HCT116 (cell line): ENCODE measurements around the gene HERC3. TPM values are rescaled to one million over a fixed set of nuclear protein-coding genes. Genes with fewer than 3 reads are reported as not detected.

Experiments
- ATAC-seq: fragments of 200-7000 bp; cut with Tn5 transposase; 2 replicates; pipeline ENCODE4 v1.9.1; 2020; ENCODE audit warnings: mild to moderate bottlenecking, moderate library complexity
- BruUV-seq: library from RNA; stranded (reverse); fragments of 400-500 nt; replicated peaks from 2 replicates; lab custom pipeline; 2021; lab: Mats Ljungman, UMichigan
- CTCF ChIA-PET: fragments of 300-600 bp; sonication (Branson Sonifier 250); formaldehyde crosslinking; loops from one replicate; lab custom pipeline; 2021; ENCODE audit warnings: antibody characterized with exemption; lab: Charles Lee
- POLR2A ChIA-PET: fragments of 300-600, 350-600 bp; sonication (Branson Sonifier 250); formaldehyde crosslinking; loops from one replicate; lab custom pipeline; 2021; ENCODE audit warnings: antibody characterized with exemption; lab: Charles Lee
- RAD21 ChIA-PET, 2 experiments: fragments of 300-600 bp; sonication (Branson Sonifier 250); formaldehyde crosslinking; loops; one replicate each; lab custom pipeline; 2023; ENCODE audit warnings: low total read pairs in 2 of 2; ENCODE audit not compliant: uncharacterized antibody in 2 of 2, unreplicated experiment in 2 of 2, low non-redundant PET in 1 of 2; lab: Charles Lee
- DNase-seq: peaks from one replicate; pipeline ENCODE4 v3.0.0-alpha.2; 2010; ENCODE audit warnings: low read depth, low spot score
- H2AFZ ChIP-seq: fragments of 200-600 bp; shearing (Covaris generic), sonication (generic); 2 replicates; pipeline ENCODE4 v1.6.1; 2017; ENCODE audit warnings: low read depth, mixed run types, mixed read lengths, antibody characterized with exemption, low read length; ENCODE audit not compliant: poor library complexity, severe bottlenecking
- H3K27ac ChIP-seq: 2 replicates; pipeline ENCODE4 v1.5.1; 2012; ENCODE audit warnings: low read depth, low read length
- H3K27me3 ChIP-seq: fragments of 200-600 bp; sonication (generic); 2 replicates; pipeline ENCODE4 v1.6.1; 2016; ENCODE audit warnings: mixed run types, low read length, mixed read lengths; ENCODE audit not compliant: insufficient read depth
- H3K36me3 ChIP-seq, 2 experiments: fragments of 200-500 bp in 1 of 2; fragments of 200-600 bp in 1 of 2; sonication (Bioruptor generic) in 1 of 2; sonication (generic) in 1 of 2; 2 replicates each; pipeline versions ENCODE4 v1.5.1 to v1.6.1; 2014 to 2016; ENCODE audit warnings: low read length in 2 of 2, inconsistent platforms in 1 of 2, mixed read lengths in 1 of 2, mixed run types in 1 of 2; ENCODE audit not compliant: insufficient read depth in 2 of 2, control insufficient read depth in 1 of 2
- H3K4me1 ChIP-seq, 2 experiments: fragments of 200-600 bp in 1 of 2; sonication (generic) in 1 of 2; 2 replicates each; pipeline versions ENCODE4 v1.5.1 to v1.6.1; 2012 to 2017; ENCODE audit warnings: low read length in 2 of 2, inconsistent platforms in 1 of 2, mild to moderate bottlenecking in 1 of 2, mixed read lengths in 1 of 2, mixed run types in 1 of 2, moderate library complexity in 1 of 2; ENCODE audit not compliant: insufficient read depth in 2 of 2, control insufficient read depth in 1 of 2
- H3K4me2 ChIP-seq: fragments of 200-600 bp; sonication (generic); 2 replicates; pipeline ENCODE4 v1.6.1; 2017; ENCODE audit warnings: mixed run types, low read length, mixed read lengths
- H3K4me3 ChIP-seq, 2 experiments: fragments of 200-600 bp in 1 of 2; sonication (generic) in 1 of 2; replicated peaks in 1 of 2; 2 replicates each; pipeline ENCODE4 v1.5.1; 2011 to 2016; ENCODE audit warnings: low read length in 2 of 2, control low read depth in 1 of 2, low read depth in 1 of 2, mild to moderate bottlenecking in 1 of 2, mixed read lengths in 1 of 2, mixed run types in 1 of 2
- H3K79me2 ChIP-seq: fragments of 200-600 bp; sonication (generic); 2 replicates; pipeline ENCODE4 v1.6.1; 2017; ENCODE audit warnings: mild to moderate bottlenecking, mixed run types, low read length, moderate library complexity, mixed read lengths; ENCODE audit not compliant: insufficient read depth
- H3K9ac ChIP-seq: fragments of 200-600 bp; sonication (generic); 2 replicates; pipeline ENCODE4 v1.6.1; 2016; ENCODE audit warnings: low read length, mixed read lengths
- H3K9me2 ChIP-seq: fragments of 200-600 bp; sonication (generic), shearing (Covaris generic); 2 replicates; pipeline ENCODE4 v1.6.1; 2017; ENCODE audit warnings: mixed run types, mild to moderate bottlenecking, moderate library complexity; ENCODE audit not compliant: insufficient read depth
- H3K9me3 ChIP-seq, 2 experiments: fragments of 200-500 bp in 1 of 2; fragments of 200-600 bp in 1 of 2; sonication (Bioruptor generic) in 1 of 2; sonication (generic) in 1 of 2; 2 replicates each; pipeline ENCODE4 v1.6.1; 2014 to 2017; ENCODE audit warnings: low read length in 2 of 2, mixed read lengths in 2 of 2, inconsistent platforms in 1 of 2, low read depth in 1 of 2, mild to moderate bottlenecking in 1 of 2, mixed run types in 1 of 2, moderate library complexity in 1 of 2; ENCODE audit not compliant: control insufficient read depth in 1 of 2, insufficient read depth in 1 of 2
- H4K20me1 ChIP-seq: fragments of 200-600 bp; sonication (generic), shearing (Covaris generic); 2 replicates; pipeline ENCODE4 v1.6.1; 2017; ENCODE audit warnings: mixed run types, mild to moderate bottlenecking, moderate library complexity; ENCODE audit not compliant: insufficient read depth
- CEBPB ChIP-seq: IDR thresholded peaks from 2 replicates; pipeline ENCODE4 v1.6.1; 2012; ENCODE audit warnings: low read depth
- CTCF ChIP-seq, 3 experiments: fragments of 200-600 bp in 1 of 3; sonication (generic) in 1 of 3; IDR thresholded peaks in 2 of 3; conservative IDR thresholded peaks in 1 of 3; 2 replicates each; pipeline ENCODE4 v1.5.1; 2012 to 2017; ENCODE audit warnings: low read depth in 2 of 3, low read length in 2 of 3, antibody characterized with exemption in 1 of 3, borderline replicate concordance in 1 of 3, control low read depth in 1 of 3, mild to moderate bottlenecking in 1 of 3, mixed read lengths in 1 of 3, mixed run types in 1 of 3, moderate library complexity in 1 of 3; ENCODE audit not compliant: insufficient read depth in 1 of 3
- EGR1 ChIP-seq: IDR thresholded peaks from 2 replicates; pipeline ENCODE4 v1.6.1; 2012; ENCODE audit warnings: low read depth
- ELF1 ChIP-seq: IDR thresholded peaks from 2 replicates; pipeline ENCODE4 v1.6.1; 2012; ENCODE audit warnings: low read depth, borderline replicate concordance
- EZH2phosphoT487 ChIP-seq: fragments of 200-600 bp; IDR thresholded peaks from 2 replicates; pipeline ENCODE4 v1.6.1; 2018; ENCODE audit warnings: antibody characterized with exemption, borderline replicate concordance
- FOSL1 ChIP-seq: IDR thresholded peaks from 2 replicates; pipeline ENCODE4 v1.6.1; 2012; ENCODE audit warnings: low read depth
- JUND ChIP-seq: IDR thresholded peaks from 2 replicates; pipeline ENCODE4 v1.6.1; 2012
- POLR2A ChIP-seq: IDR thresholded peaks from 2 replicates; pipeline ENCODE4 v1.7.0; 2011; ENCODE audit warnings: borderline replicate concordance; ENCODE audit not compliant: insufficient read depth, insufficient read length; ENCODE audit errors: extremely low read depth
- POLR2AphosphoS5 ChIP-seq: IDR thresholded peaks from 2 replicates; pipeline ENCODE4 v1.6.1; 2011; ENCODE audit warnings: mild to moderate bottlenecking, low read depth, low read length, moderate library complexity
- RAD21 ChIP-seq: IDR thresholded peaks from 2 replicates; pipeline ENCODE4 v1.6.1; 2012; ENCODE audit warnings: low read depth, mild to moderate bottlenecking
- SIN3A ChIP-seq: IDR thresholded peaks from 2 replicates; pipeline ENCODE4 v1.6.1; 2012; ENCODE audit warnings: low read depth
- SP1 ChIP-seq: IDR thresholded peaks from 2 replicates; pipeline ENCODE4 v1.6.1; 2012; ENCODE audit warnings: low read depth
- SRF ChIP-seq: IDR thresholded peaks from 2 replicates; pipeline ENCODE4 v1.6.1; 2012; ENCODE audit warnings: low read depth
- TCF7L2 ChIP-seq: IDR thresholded peaks from 2 replicates; pipeline ENCODE4 v1.7.0; 2011; ENCODE audit warnings: borderline replicate concordance, inconsistent platforms; ENCODE audit not compliant: insufficient read depth, insufficient read length; ENCODE audit errors: extremely low read depth
- YY1 ChIP-seq: IDR thresholded peaks from 2 replicates; pipeline ENCODE4 v1.6.1; 2011; ENCODE audit warnings: low read length, low read depth, moderate library complexity, mild to moderate bottlenecking; ENCODE audit not compliant: insufficient replicate concordance; ENCODE audit errors: extremely low read depth
- ZFX ChIP-seq: fragments of 450-650 bp; IDR thresholded peaks from 2 replicates; pipeline ENCODE4 v1.6.1; 2017
- intact Hi-C: fragments of 100-400 bp; cut with micrococcal nuclease; formaldehyde crosslinking; loops from 2 replicates; pipeline ENCODE4 v1.10.0; 2022
- total RNA-seq: library from RNA; stranded (reverse); gene quantifications from one replicate; pipeline ENCODE4 v1.2.1, GENCODE V29; 2021; ENCODE audit not compliant: unreplicated experiment

Gene HERC3
- total RNA-seq, 1 experiment from 2014 or later = 10.8 TPM

- TF ChIP-seq SP1 (peak; percentile 92), JUND (no peak), FOSL1 (no peak), TCF7L2 (peak; percentile 10), SIN3A (0 out of 2 replicates have a peak, but pooled peaks have one; percentile 54), EZH2phosphoT487 (no peak), ELF1 (no peak)
These were observed at the start of gene HERC3 (continued) for GRCh38 chr4:88591787-88592599.

GRCh38 chr4:88549815-88550214 lies 42.5 kb upstream of the HERC3 start:
- ChIA-PET RAD21 (no interaction called here), POLR2A (no interaction called here), CTCF (no interaction called here)
- Histone ChIP-seq H3K9me3 (no peaks in the 10 kb centered on the region), H3K27ac (no peak overlapping the region), H3K36me3 (no peaks in the 10 kb centered on the region), H3K4me1 (no peaks in the 10 kb centered on the region), H3K79me2 (no peaks in the 10 kb centered on the region), H3K4me2 (no peak overlapping the region), H3K9ac (no peak overlapping the region), H3K9me2 (no peaks in the 10 kb centered on the region), H4K20me1 (no peaks in the 10 kb centered on the region), H3K27me3 (no peaks in the 10 kb centered on the region), H2AFZ (no peak overlapping the region), H3K4me3 (no peak overlapping the region)
- intact Hi-C loops = no loop called here
- DNase-seq (no peak), ATAC-seq (no peak)
- BruUV-seq = no TSS peak
- TF ChIP-seq FOSL1 (no peak), CEBPB (no peak)

DNA sequence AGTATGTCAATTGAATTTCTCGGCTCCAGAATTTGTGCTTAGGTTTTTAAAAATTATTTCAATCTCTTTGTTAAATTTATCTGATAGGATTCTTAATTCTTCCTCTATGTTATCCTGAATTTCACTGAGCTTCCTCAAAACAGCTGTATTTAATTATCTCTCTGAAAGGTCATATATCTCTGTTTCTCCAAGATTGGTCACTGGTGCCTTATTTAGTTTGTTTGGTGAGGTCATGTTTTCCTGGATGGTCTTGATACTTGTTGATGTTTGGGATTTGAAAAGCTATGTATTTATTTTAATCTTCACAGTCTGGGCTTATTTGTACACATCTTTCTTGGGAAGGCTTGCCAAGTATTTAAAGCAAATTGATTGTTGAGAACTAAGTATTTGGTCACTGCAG lies 24.7 kb upstream of the HERC3 start:
- ChIA-PET POLR2A (no interaction called here), CTCF (no interaction called here), RAD21 (no interaction called here)
- H3K27me3 ChIP-seq = no peaks in the 10 kb centered on the region
- no peak overlapping the region for H3K4me3 ChIP-seq
- H2AFZ ChIP-seq = no peak overlapping the region
- H3K36me3 ChIP-seq = no peaks in the 10 kb centered on the region
- no peak overlapping the region for H3K27ac ChIP-seq
- H3K9ac ChIP-seq = no peak overlapping the region
- BruUV-seq = no TSS peak
- intact Hi-C loops = no loop called here
- H4K20me1 ChIP-seq = no peaks in the 10 kb centered on the region
- no peaks in the 10 kb centered on the region for H3K4me1 ChIP-seq
- no peak overlapping the region for H3K4me2 ChIP-seq
- DNase-seq (no peak), ATAC-seq (no peak)
- H3K9me2 ChIP-seq = no peaks in the 10 kb centered on the region; the same call in 1 of the 2 replicates
- H3K9me3 ChIP-seq = no peaks in the 10 kb centered on the region
- no peaks in the 10 kb centered on the region for H3K79me2 ChIP-seq
- TF ChIP-seq CEBPB (no peak), SRF (no peak), EZH2phosphoT487 (no peak), TCF7L2 (no peak), RAD21 (no peak), POLR2A (no peak), CTCF (IDR thresholded peaks at IDR 0.05 in 2 of 3, conservative IDR thresholded peaks at IDR 0.05 in 1 of 3; ENCODE audit: borderline replicate concordance in 1 of 3, insufficient read depth in 1 of 3, low read depth in 2 of 3, low read length in 2 of 3) (no peak), JUND (no peak), POLR2AphosphoS5 (no peak), SP1 (no peak), ZFX (no peak), ELF1 (no peak), EGR1 (no peak), YY1 (no peak)
